ENCODE data around the gene CCDC152. TPM values are rescaled to one million over a fixed set of nuclear protein-coding genes. Genes with fewer than 3 reads are reported as not detected.

The CCDC152 gene
- total and polyA plus RNA-seq, 2 of the 13 experiments (the other 11 are each of a cell fraction or from before 2014, with no cell fraction given), result 0.20 to 0.36 TPM

DNA sequence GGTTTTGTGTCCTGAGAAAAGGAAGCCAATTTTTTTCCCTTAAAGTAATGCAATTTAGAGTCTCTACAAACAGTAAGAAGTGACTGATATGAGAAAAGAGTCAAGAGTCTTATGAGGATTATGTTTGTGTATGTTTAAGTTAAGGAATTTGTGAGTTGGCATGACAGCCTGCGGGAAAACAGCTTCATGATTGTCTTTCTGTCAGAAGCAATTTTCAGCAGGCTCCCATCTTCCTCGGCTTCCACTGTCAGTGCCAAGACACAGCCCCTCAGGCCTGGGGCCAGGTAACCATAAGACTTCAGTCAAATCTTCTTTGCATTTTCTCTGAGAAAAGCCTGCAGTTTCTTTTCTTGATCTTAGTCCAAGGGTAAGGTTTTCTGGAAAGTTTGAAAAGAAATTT lies 72.1 kb downstream of the CCDC152 start:
- no TSS peak for BruUV-seq (replicated peaks)
- POLR2A ChIA-PET, result no interaction called here

More for the DNA sequence above, 72.1 kb downstream of the CCDC152 start:
- Histone ChIP-seq H2AFZ (ENCODE audit: low read length) (no peak overlapping the region), H3K27me3 (ENCODE audit: control insufficient read depth in 1 of 2, insufficient read depth in 2 of 2, low read length in 2 of 2) (no peaks in the 10 kb centered on the region), H3K4me2 (ENCODE audit: low read depth, low read length) (no peak overlapping the region), H3K36me3 (replicated peaks in 1 of 2; ENCODE audit: control insufficient read depth in 1 of 2, insufficient read depth in 2 of 2, low read length in 2 of 2) (no peaks in the 10 kb centered on the region), H3K27ac (ENCODE audit: extremely low read length, insufficient read depth, low read length) (no peak overlapping the region), H3K4me3 (replicated peaks in 1 of 3; ENCODE audit: insufficient read depth in 1 of 3, low read depth in 2 of 3, low read length in 3 of 3) (no peak overlapping the region), H3K4me1 (ENCODE audit: insufficient read depth, low read length) (peaks cover 61% of the 10 kb centered on the region), H4K20me1 (ENCODE audit: insufficient read depth, low read length) (no peaks in the 10 kb centered on the region), H3K9ac (ENCODE audit: insufficient read depth, low read depth, low read length) (no peak overlapping the region), H3K9me3 (ENCODE audit: low read length) (no peaks in the 10 kb centered on the region), H3K79me2 (ENCODE audit: insufficient read depth, low read length) (peaks cover 85% of the 10 kb centered on the region)
- ATAC-seq, result no peak
- CTCF ChIA-PET (ENCODE audit: low intra/inter-chr PET ratio, low total read pairs), result no interaction called here
- in situ Hi-C loops (cut with HindIII; ENCODE audit: extremely low pct_ligation_motif_present, low pct_unique_long_range_greater_than_20kb), result no loop called here
- WGBS (ENCODE audit: low lambda C conversion rate), result 97% methylated on average over 2 of the region's 2 CpGs
- DNase-seq (ENCODE audit: low spot score), result no peak
- intact Hi-C loops (cut with micrococcal nuclease; ENCODE audit: unreplicated experiment), result no loop called here
- no peak for FAIRE-seq
- TF ChIP-seq POGZ (CRISPR knock-in tag; IDR thresholded peaks at IDR 0.05) (no peak), ZNF281 (CRISPR knock-in tag; IDR thresholded peaks at IDR 0.05; ENCODE audit: borderline replicate concordance) (no peak), TMF1 (CRISPR knock-in tag; IDR thresholded peaks at IDR 0.05; ENCODE audit: low read depth) (no peak), ZNF775 (CRISPR knock-in tag; IDR thresholded peaks at IDR 0.05; ENCODE audit: borderline replicate concordance) (no peak), USF2 (IDR thresholded peaks at IDR 0.05; ENCODE audit: low read depth, low read length) (no peak), USF2 (CRISPR knock-in tag; IDR thresholded peaks at IDR 0.05; ENCODE audit: borderline replicate concordance) (no peak), ADNP (CRISPR knock-in tag; IDR thresholded peaks at IDR 0.05) (no peak), CEBPB (IDR thresholded peaks at IDR 0.05; ENCODE audit: borderline replicate concordance, low read depth, low read length) (no peak)
- TF ChIP-seq, protein P1, sequence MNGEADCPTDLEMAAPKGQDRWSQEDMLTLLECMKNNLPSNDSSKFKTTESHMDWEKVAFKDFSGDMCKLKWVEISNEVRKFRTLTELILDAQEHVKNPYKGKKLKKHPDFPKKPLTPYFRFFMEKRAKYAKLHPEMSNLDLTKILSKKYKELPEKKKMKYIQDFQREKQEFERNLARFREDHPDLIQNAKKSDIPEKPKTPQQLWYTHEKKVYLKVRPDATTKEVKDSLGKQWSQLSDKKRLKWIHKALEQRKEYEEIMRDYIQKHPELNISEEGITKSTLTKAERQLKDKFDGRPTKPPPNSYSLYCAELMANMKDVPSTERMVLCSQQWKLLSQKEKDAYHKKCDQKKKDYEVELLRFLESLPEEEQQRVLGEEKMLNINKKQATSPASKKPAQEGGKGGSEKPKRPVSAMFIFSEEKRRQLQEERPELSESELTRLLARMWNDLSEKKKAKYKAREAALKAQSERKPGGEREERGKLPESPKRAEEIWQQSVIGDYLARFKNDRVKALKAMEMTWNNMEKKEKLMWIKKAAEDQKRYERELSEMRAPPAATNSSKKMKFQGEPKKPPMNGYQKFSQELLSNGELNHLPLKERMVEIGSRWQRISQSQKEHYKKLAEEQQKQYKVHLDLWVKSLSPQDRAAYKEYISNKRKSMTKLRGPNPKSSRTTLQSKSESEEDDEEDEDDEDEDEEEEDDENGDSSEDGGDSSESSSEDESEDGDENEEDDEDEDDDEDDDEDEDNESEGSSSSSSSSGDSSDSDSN (CRISPR knock-in tag; IDR thresholded peaks at IDR 0.05), result no peak

All from HepG2 (cell line).